IPS-20b (cell line): ENCODE measurements around the gene MUC20.

Experiments used
- H3K27ac ChIP-seq: one replicate; pipeline ENCODE4 v1.5.1; 2013; ENCODE audit warnings: low read length
- H3K27me3 ChIP-seq: 2 replicates; pipeline ENCODE4 v1.6.1; 2013; ENCODE audit warnings: mild to moderate bottlenecking, low read length, inconsistent platforms; ENCODE audit not compliant: insufficient read depth
- H3K36me3 ChIP-seq: 2 replicates; pipeline ENCODE4 v1.6.1; 2013; ENCODE audit warnings: low read depth, mild to moderate bottlenecking, inconsistent platforms, low read length, moderate library complexity; ENCODE audit not compliant: insufficient read depth
- H3K4me1 ChIP-seq: 2 replicates; pipeline ENCODE4 v1.6.1; 2013; ENCODE audit warnings: mild to moderate bottlenecking, control low read depth, inconsistent platforms, low read length, moderate library complexity; ENCODE audit not compliant: insufficient read depth
- H3K4me3 ChIP-seq: 2 replicates; pipeline ENCODE4 v1.5.1; 2013; ENCODE audit warnings: mild to moderate bottlenecking, low read length, inconsistent platforms
- H3K9ac ChIP-seq: 2 replicates; pipeline ENCODE4 v1.6.1; 2013; ENCODE audit warnings: low read depth, mild to moderate bottlenecking, inconsistent platforms, low read length, moderate library complexity
- H3K9me3 ChIP-seq: 2 replicates; pipeline ENCODE4 v1.6.1; 2013; ENCODE audit warnings: mild to moderate bottlenecking, low read depth, low read length, inconsistent platforms; ENCODE audit not compliant: insufficient read depth

Gene MUC20

GRCh38 chr3:195697582-195698324, 23.0 kb upstream of the MUC20 start:
- Histone ChIP-seq H3K9ac (no peak overlapping the region), H3K36me3 (peaks cover 2% of the 10 kb centered on the region; the same call in 1 of the 2 replicates), H3K4me1 (peaks cover 14% of the 10 kb centered on the region), H3K4me3 (peak overlapping the region; percentile 5; the same call in 1 of the 2 replicates), H3K9me3 (no peaks in the 10 kb centered on the region), H3K27me3 (no peaks in the 10 kb centered on the region), H3K27ac (no peak overlapping the region)

DNA sequence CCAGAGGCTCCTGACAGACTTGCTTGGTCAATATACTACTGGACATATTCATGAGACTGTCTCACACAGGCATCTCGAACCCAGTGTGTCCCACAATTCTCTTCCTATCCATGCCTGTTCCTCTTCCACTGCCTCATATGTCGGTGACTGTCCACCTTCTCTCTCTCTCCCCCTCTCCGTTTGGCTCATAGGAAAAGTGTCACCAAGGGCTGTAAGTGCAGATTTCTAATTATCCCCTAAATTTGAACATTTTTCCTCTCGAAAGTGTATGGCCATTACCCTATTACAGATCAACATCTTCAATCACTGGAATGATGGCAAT, 22.5 kb upstream of the MUC20 start:
- peak overlapping the region; percentile 5; the same call in 1 of the 2 replicates for H3K4me3 ChIP-seq
- H3K36me3 ChIP-seq: no peaks in the 10 kb centered on the region
- no peaks in the 10 kb centered on the region for H3K27me3 ChIP-seq
- no peaks in the 10 kb centered on the region for H3K9me3 ChIP-seq
- H3K4me1 ChIP-seq: peaks cover 14% of the 10 kb centered on the region
- H3K9ac ChIP-seq: no peak overlapping the region
- H3K27ac ChIP-seq: no peak overlapping the region

DNA sequence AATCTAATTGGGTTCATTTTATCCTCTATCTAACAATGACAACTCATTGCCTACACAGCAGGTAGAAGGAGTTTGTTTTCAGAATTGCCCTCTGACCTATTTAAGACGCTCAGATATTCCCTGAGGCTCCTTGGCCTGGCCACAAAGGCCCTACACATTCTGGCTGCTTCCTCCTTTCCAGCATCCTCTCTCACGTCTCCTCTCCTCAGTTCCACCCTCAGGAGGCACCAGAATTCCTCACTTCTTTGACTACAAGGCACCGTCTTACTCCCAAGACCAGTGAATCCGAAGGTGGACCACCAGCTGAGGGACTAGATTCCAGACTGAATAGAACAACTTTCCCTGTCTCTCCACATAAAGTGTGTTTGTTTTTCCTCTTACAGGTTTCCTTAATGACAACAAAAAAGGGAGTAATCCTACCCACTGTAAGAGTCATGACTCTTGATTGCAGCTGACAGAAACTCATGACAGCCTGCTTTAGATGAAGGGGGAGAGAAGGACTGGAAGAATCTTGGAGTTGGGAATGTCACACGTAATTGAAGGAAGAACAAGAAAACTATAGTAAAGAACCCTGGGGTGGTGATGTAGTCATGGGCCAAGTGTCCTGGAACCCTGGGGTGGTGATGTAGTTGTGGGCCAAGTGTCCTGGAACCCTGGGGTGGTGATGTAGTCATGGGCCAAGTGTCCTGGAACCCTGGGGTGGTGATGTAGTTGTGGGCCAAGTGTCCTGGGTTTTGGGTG, 22.0 kb upstream of the MUC20 start:
- H3K27me3 ChIP-seq: no peaks in the 10 kb centered on the region
- H3K36me3 ChIP-seq: no peaks in the 10 kb centered on the region
- H3K9ac ChIP-seq: no peak overlapping the region
- peak overlapping the region; percentile 5; the same call in 1 of the 2 replicates for H3K4me3 ChIP-seq
- H3K4me1 ChIP-seq: peaks cover 14% of the 10 kb centered on the region
- no peak overlapping the region for H3K27ac ChIP-seq
- H3K9me3 ChIP-seq: no peaks in the 10 kb centered on the region

GRCh38 chr3:195699388-195699771, 21.4 kb upstream of the MUC20 start:
- no peaks in the 10 kb centered on the region for H3K9me3 ChIP-seq
- H3K36me3 ChIP-seq: no peaks in the 10 kb centered on the region
- no peaks in the 10 kb centered on the region for H3K27me3 ChIP-seq
- no peak overlapping the region for H3K4me3 ChIP-seq
- no peak overlapping the region for H3K27ac ChIP-seq
- no peak overlapping the region for H3K9ac ChIP-seq
- H3K4me1 ChIP-seq: peaks cover 14% of the 10 kb centered on the region

DNA sequence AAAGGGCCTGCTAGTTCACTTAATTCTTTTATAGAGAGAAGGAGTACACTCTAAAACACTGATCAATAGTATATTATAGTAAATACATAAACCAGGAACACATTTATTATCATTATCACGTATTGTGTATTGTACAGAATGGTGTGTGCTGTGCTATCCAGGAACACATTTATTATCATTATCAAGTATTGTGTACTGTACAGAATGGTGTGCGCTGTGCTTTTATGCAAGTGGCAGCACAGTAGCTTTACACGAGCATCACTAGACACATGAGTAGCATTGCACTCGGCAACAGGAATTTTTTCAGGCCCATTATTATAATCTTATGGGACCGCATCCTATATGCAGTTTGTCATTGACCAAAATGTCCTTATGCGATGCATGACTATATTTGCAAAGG, 20.9 kb upstream of the MUC20 start:
- Histone ChIP-seq H3K9me3 (no peaks in the 10 kb centered on the region), H3K9ac (no peak overlapping the region), H3K4me3 (no peak overlapping the region), H3K4me1 (peaks cover 14% of the 10 kb centered on the region), H3K27ac (no peak overlapping the region), H3K27me3 (no peaks in the 10 kb centered on the region), H3K36me3 (no peaks in the 10 kb centered on the region)

GRCh38 chr3:195700319-195700718, 20.5 kb upstream of the MUC20 start:
- H3K27ac ChIP-seq: no peak overlapping the region
- no peak overlapping the region for H3K9ac ChIP-seq
- no peaks in the 10 kb centered on the region for H3K27me3 ChIP-seq
- H3K36me3 ChIP-seq: no peaks in the 10 kb centered on the region
- H3K9me3 ChIP-seq: no peaks in the 10 kb centered on the region
- H3K4me3 ChIP-seq: no peak overlapping the region
- peaks cover 14% of the 10 kb centered on the region for H3K4me1 ChIP-seq

- Histone ChIP-seq H3K27me3 (no peaks in the 10 kb centered on the region), H3K36me3 (no peaks in the 10 kb centered on the region), H3K27ac (no peak overlapping the region), H3K4me3 (no peak overlapping the region), H3K4me1 (peaks cover 20% of the 10 kb centered on the region), H3K9me3 (no peaks in the 10 kb centered on the region), H3K9ac (no peak overlapping the region)
Measured at GRCh38 chr3:195701042-195701915, 19.5 kb upstream of the MUC20 start.

DNA sequence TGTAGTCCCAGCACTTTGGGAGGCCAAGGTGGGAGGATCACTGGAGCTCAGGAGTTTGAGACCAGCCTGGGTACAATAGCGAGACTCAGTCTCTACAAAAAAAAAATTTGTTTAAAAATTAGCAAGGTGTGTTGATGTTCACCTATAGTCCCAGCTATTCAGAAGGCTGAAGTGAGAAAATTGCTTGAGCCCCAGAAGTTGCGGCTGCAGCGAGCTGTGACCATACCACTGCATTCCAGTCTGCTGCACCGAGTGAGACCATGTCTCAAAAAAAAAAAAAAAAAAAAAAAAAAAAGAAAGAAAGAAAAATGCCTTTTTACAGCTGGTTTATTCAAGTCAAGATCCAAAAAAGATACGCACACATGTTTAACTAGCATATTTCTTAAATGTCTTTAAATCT, 17.0 kb upstream of the MUC20 start:
- no peaks in the 10 kb centered on the region for H3K36me3 ChIP-seq
- H3K4me1 ChIP-seq: peaks cover 8% of the 10 kb centered on the region; the same call in 1 of the 2 replicates
- H3K4me3 ChIP-seq: no peak overlapping the region
- no peaks in the 10 kb centered on the region; the same call in 1 of the 2 replicates for H3K27me3 ChIP-seq
- H3K9ac ChIP-seq: no peak overlapping the region
- H3K9me3 ChIP-seq: no peaks in the 10 kb centered on the region
- H3K27ac ChIP-seq: no peak overlapping the region

DNA sequence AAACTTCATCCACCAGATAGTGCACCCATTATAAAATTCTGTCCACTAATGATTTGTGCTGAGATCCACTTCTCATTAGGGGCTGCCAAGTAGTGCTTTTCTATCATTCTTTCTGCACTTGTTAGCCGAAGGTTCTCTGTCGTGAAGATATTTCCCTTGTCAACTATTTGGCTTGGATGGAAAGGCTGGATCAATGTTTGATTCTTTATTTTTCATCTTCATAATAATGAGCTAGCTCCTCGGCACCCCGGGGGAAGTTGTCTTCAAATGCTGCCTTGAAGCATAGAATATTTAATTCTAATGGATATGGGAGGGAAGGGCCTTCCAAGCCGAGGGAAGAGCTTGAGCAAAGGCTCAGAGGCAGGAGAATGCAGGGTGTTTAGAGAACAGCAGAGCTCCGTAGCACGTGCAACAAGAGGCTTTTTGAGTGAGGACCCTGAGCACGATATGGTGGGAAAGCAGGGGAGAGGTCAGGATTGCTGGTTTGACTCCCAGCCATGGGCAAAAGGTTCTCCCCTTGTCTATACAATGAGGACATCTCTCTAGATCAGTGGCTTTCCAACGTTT, 16.3 kb upstream of the MUC20 start:
- Histone ChIP-seq H3K36me3 (no peaks in the 10 kb centered on the region), H3K4me1 (0 out of 2 replicates have a peak, but pooled peaks cover 6% of the 10 kb centered on the region), H3K27ac (no peak overlapping the region), H3K4me3 (no peak overlapping the region), H3K9me3 (no peaks in the 10 kb centered on the region), H3K27me3 (no peaks in the 10 kb centered on the region; the same call in 1 of the 2 replicates), H3K9ac (no peak overlapping the region)

DNA sequence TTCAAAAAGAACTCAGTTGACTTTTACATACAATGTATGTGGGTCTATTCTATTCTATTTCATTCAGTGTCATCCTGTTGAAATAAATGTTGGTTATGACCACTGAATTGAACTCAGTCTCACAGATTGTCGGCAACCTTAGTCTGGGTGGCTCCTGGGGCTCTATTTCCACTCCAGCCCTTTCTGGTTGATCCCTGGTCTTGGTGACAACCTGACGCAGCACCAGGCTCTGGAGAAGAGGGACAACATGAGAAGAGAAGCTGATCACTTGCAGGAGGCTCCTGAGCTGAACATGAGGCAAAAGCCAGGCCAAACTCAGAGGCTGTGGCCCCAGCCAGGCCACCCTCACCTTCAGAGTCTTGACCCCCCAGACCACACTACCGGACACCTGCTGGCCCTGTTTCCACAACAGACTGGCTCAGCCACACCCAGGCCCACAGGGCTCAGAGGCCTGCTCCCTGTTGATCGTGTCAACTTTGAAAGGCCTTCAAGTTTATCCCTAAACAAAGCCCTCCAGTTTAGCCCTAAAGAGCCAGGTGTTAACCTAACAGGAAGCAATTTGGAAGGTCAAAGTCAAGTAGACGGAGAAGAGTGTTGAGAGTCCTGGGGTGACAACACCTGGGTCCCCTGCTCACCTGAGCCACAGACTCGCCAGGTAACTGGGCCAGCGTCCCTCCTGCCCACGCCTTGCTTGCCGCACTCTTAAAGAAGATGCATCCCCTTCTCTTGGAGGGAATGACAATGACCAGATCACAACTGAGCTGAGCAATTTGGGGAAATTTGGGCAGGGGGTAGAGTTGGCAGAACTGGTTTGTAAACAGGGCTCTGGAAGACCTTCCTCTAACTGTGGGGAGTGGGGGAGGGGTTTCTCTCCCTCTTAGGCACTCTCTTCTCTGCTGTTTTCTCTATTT, 15.4 kb upstream of the MUC20 start:
- H3K4me1 ChIP-seq: 0 out of 2 replicates have a peak, but pooled peaks cover 6% of the 10 kb centered on the region
- no peak overlapping the region for H3K4me3 ChIP-seq
- H3K27me3 ChIP-seq: no peaks in the 10 kb centered on the region; the same call in 1 of the 2 replicates
- no peak overlapping the region for H3K9ac ChIP-seq
- H3K27ac ChIP-seq: no peak overlapping the region
- H3K36me3 ChIP-seq: no peaks in the 10 kb centered on the region
- H3K9me3 ChIP-seq: no peaks in the 10 kb centered on the region
